HEK293 (cell line): Measurements from ENCODE around the gene RANBP10.
A peak's percentile ranks its signal among the peaks of the same experiment; 100 is the strongest.

Source experiments
- CTCF ChIA-PET: fragments of 350-600 bp; formaldehyde crosslinking; extraction: SDS; loops from one replicate; lab custom pipeline; 2021; ENCODE audit warnings: antibody characterized with exemption; lab: Yijun Ruan, JAX
- POLR2A ChIA-PET: fragments of 300-600 bp; formaldehyde crosslinking; extraction: SDS; loops from one replicate; lab custom pipeline; 2020; ENCODE audit warnings: antibody characterized with exemption, inconsistent platforms; lab: Yijun Ruan, JAX
- H3K27ac ChIP-seq: fragments of 200-500 bp; sonication (Bioruptor generic); 2 replicates; pipeline ENCODE4 v1.5.1; 2014; ENCODE audit warnings: low read depth, low read length, control low read depth, inconsistent platforms; ENCODE audit errors: extremely low read depth
- H3K36me3 ChIP-seq, 2 experiments: fragments of 200-500 bp in 1 of 2; sonication (Bioruptor generic) in 1 of 2; 1 replicate in 1 of 2; 2 replicates in 1 of 2; pipeline ENCODE4 v1.5.1; 2014 to 2017; ENCODE audit warnings: inconsistent platforms in 2 of 2, low read length in 2 of 2; ENCODE audit not compliant: control insufficient read depth in 2 of 2, insufficient read depth in 1 of 2
- H3K4me1 ChIP-seq: fragments of 200-500 bp; sonication (Bioruptor generic); 2 replicates; pipeline ENCODE4 v1.5.1; 2014; ENCODE audit warnings: mild to moderate bottlenecking, low read length, inconsistent platforms; ENCODE audit not compliant: control insufficient read depth, insufficient read depth
- H3K4me3 ChIP-seq: 2 replicates; pipeline ENCODE4 v1.5.1; 2011; ENCODE audit warnings: low read depth, mild to moderate bottlenecking, control low read depth, low read length, moderate library complexity
- H3K9me3 ChIP-seq: fragments of 200-500 bp; sonication (Bioruptor generic); 2 replicates; pipeline ENCODE4 v1.5.1; 2014; ENCODE audit warnings: low read depth, low read length, inconsistent platforms; ENCODE audit not compliant: control insufficient read depth, insufficient read depth
- IKZF3 ChIP-seq: fragments of 450-650 bp; IDR thresholded peaks from 2 replicates; pipeline ENCODE4 v1.5.0; 2018; ENCODE audit warnings: missing biosample characterization, mild to moderate bottlenecking, missing genetic modification characterization, moderate library complexity
- KLF16 ChIP-seq: fragments of 450-650 bp; formaldehyde crosslinking; IDR thresholded peaks from 2 replicates; pipeline ENCODE4 v1.5.1; 2017; ENCODE audit warnings: missing biosample characterization, missing genetic modification characterization
- KLF8 ChIP-seq: fragments of 450-650 bp; formaldehyde crosslinking; IDR thresholded peaks from 2 replicates; pipeline ENCODE4 v1.5.1; 2016; ENCODE audit warnings: missing biosample characterization, missing genetic modification characterization
- PRDM10 ChIP-seq: fragments of 450-650 bp; formaldehyde crosslinking; IDR thresholded peaks from 2 replicates; pipeline ENCODE4 v1.5.1; 2016; ENCODE audit warnings: missing biosample characterization, missing genetic modification characterization
- RBAK ChIP-seq: fragments of 450-650 bp; formaldehyde crosslinking; IDR thresholded peaks from 2 replicates; pipeline ENCODE4 v1.5.1; 2016; ENCODE audit warnings: missing biosample characterization, missing genetic modification characterization
- ZBTB8A ChIP-seq: fragments of 450-650 bp; formaldehyde crosslinking; IDR thresholded peaks from 2 replicates; pipeline ENCODE4 v1.5.1; 2016; ENCODE audit warnings: missing biosample characterization, missing genetic modification characterization
- ZFP3 ChIP-seq: fragments of 450-650 bp; formaldehyde crosslinking; IDR thresholded peaks from 2 replicates; pipeline ENCODE4 v1.5.1; 2016; ENCODE audit warnings: low read depth, missing biosample characterization, missing genetic modification characterization
- ZNF138 ChIP-seq: fragments of 450-650 bp; formaldehyde crosslinking; IDR thresholded peaks from 2 replicates; pipeline ENCODE4 v1.5.1; 2016; ENCODE audit warnings: missing biosample characterization, missing genetic modification characterization, borderline replicate concordance
- ZNF140 ChIP-seq: fragments of 450-650 bp; formaldehyde crosslinking; IDR thresholded peaks from 2 replicates; pipeline ENCODE4 v1.5.1; 2016; ENCODE audit warnings: missing biosample characterization, missing genetic modification characterization
- ZNF302 ChIP-seq: fragments of 450-650 bp; formaldehyde crosslinking; IDR thresholded peaks from 2 replicates; pipeline ENCODE4 v1.5.1; 2016; ENCODE audit warnings: missing biosample characterization, missing genetic modification characterization, low read depth
- ZNF350 ChIP-seq: fragments of 450-650 bp; formaldehyde crosslinking; IDR thresholded peaks from 2 replicates; pipeline ENCODE4 v1.5.0; 2017; ENCODE audit warnings: missing biosample characterization, mild to moderate bottlenecking, missing genetic modification characterization
- ZNF37A ChIP-seq: fragments of 450-650 bp; IDR thresholded peaks from 2 replicates; pipeline ENCODE4 v1.5.1; 2018; ENCODE audit warnings: missing biosample characterization, missing genetic modification characterization
- ZNF48 ChIP-seq: fragments of 450-650 bp; formaldehyde crosslinking; IDR thresholded peaks from 2 replicates; pipeline ENCODE4 v1.5.1; 2016; ENCODE audit warnings: missing biosample characterization, missing genetic modification characterization
- ZNF561 ChIP-seq: fragments of 450-650 bp; IDR thresholded peaks from 2 replicates; pipeline ENCODE4 v1.5.1; 2018; ENCODE audit warnings: missing biosample characterization, missing genetic modification characterization, borderline replicate concordance
- ZNF626 ChIP-seq: fragments of 450-650 bp; sonication (Bioruptor Pico); formaldehyde crosslinking; IDR thresholded peaks from 2 replicates; pipeline ENCODE4 v1.5.1; 2018; ENCODE audit warnings: missing biosample characterization, missing genetic modification characterization, inconsistent platforms
- ZNF677 ChIP-seq: fragments of 450-650 bp; IDR thresholded peaks from 2 replicates; pipeline ENCODE4 v1.5.0; 2018; ENCODE audit warnings: missing biosample characterization, mild to moderate bottlenecking, missing genetic modification characterization, moderate library complexity
- ZNF776 ChIP-seq: fragments of 450-650 bp; formaldehyde crosslinking; IDR thresholded peaks from 2 replicates; pipeline ENCODE4 v1.5.0; 2017; ENCODE audit warnings: missing biosample characterization, missing genetic modification characterization, borderline replicate concordance
- ZSCAN4 ChIP-seq: fragments of 450-650 bp; formaldehyde crosslinking; IDR thresholded peaks from 2 replicates; pipeline ENCODE4 v1.5.1; 2017; ENCODE audit warnings: missing biosample characterization, missing genetic modification characterization
- ZSCAN5A ChIP-seq: fragments of 450-650 bp; formaldehyde crosslinking; IDR thresholded peaks from 2 replicates; pipeline ENCODE4 v1.5.1; 2016; ENCODE audit warnings: missing biosample characterization, missing genetic modification characterization

Gene RANBP10

DNA sequence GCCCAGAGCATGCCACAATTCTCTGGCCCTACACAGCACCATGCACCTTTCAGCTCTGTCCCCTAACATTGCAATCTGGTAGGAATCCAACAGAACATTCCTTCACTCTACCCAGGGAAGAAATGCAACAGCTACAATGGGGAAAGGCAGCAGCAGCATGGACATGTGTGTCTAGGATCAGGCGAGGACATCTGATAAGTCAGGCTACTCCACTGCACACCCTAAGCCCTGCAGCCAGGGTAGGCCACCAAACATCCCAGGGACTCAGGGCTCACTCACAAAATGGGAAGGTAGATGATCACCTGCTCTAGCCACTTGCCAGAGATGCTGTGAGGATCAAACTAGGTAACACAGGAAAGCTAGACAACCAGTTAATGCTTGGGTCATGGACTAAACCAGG is 5.1 kb downstream of the RANBP10 start:
- no peak overlapping the region for H3K4me3 ChIP-seq
- H3K4me1 ChIP-seq = peaks cover 5% of the 10 kb centered on the region
- POLR2A ChIA-PET = interaction anchor here (1.5 kb wide), 1 partner anchor 82 kb away, joined by 5 read pairs; the partner anchor contains the start of gene GFOD2
- H3K9me3 ChIP-seq = no peaks in the 10 kb centered on the region
- no peak overlapping the region for H3K27ac ChIP-seq
- H3K36me3 ChIP-seq = peaks cover 0 to 51% of the 10 kb centered on the region in 2 experiments; a peak in 2 of 3 replicates
- TF ChIP-seq ZNF138 (tag by site-specific recombination) (no peak), ZNF677 (tag by site-specific recombination) (no peak), ZNF37A (tag by site-specific recombination) (no peak), ZFP3 (tag by site-specific recombination) (no peak), ZNF776 (no peak), RBAK (tag by site-specific recombination) (no peak)
- TF ChIP-seq, all 188 proteins: peak for 0
- CTCF ChIA-PET = interaction anchor here (0.9 to 1.2 kb wide), 3 partner anchors 13 to 128 kb away, joined by 3 to 4 read pairs (median 3); no protein-coding TSS in a partner anchor

GRCh38 chr16:67800338-67800926 is 5.9 kb downstream of the RANBP10 start:
- H3K36me3 ChIP-seq = peaks cover 0 to 51% of the 10 kb centered on the region in 2 experiments; a peak in 2 of 3 replicates

DNA sequence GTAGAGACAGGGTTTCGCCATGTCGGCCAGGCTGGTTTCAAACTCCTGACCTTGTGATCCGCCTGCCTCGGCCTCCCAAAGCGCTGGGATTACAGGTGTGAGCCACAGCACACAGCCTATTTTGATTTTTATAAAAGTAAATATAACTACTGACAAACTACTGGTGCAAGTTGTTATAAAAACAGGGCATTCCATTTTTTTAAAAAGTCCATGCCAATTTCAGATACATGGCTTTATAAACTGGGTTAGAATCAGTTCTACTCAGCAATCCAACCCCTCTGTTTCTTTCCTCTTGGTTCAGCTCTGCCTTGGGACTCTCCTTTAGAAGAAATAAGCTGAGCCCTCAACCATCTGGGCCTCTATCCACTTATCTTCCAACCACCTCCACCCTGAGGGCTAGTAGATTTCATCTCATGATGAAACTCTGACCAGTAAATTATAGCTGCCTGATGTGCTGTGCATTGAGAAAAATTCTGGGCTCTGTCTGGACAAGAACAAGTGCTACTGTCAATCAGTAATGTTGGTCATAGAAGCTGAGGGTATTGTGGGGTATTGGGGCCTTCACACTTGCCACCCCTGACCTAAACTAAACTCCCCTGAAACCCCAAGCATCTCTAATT is 10.2 kb downstream of the RANBP10 start:
- H3K4me3 ChIP-seq = no peak overlapping the region
- H3K27ac ChIP-seq = 0 out of 2 replicates have a peak overlapping the region, but pooled peaks have one; percentile 24
- CTCF ChIA-PET = interaction anchor here (0.5 to 1.0 kb wide), 2 partner anchors 8 to 20 kb away, joined by 3 to 4 read pairs; no protein-coding TSS in a partner anchor
- no peaks in the 10 kb centered on the region for H3K9me3 ChIP-seq
- POLR2A ChIA-PET = interaction anchor here (0.8 kb wide), 2 partner anchors 8 to 10 kb away, joined by 3 read pairs; partner anchors contain the start of genes RANBP10 and TSNAXIP1
- H3K4me1 ChIP-seq = no peaks in the 10 kb centered on the region
- H3K36me3 ChIP-seq = peaks cover 0 to 23% of the 10 kb centered on the region in 2 experiments; a peak in 2 of 3 replicates
- TF ChIP-seq PRDM10 (peak; percentile 83), ZNF561 (tag by site-specific recombination) (0 out of 2 replicates have a peak, but pooled peaks have one; percentile 20), ZNF776 (no peak), KLF16 (tag by site-specific recombination) (no peak), KLF8 (tag by site-specific recombination) (no peak), ZNF626 (no peak)
- TF ChIP-seq, all 188 proteins: peak for 2

More at GRCh38 chr16:67800338-67800926, 5.9 kb downstream of the RANBP10 start:
- H3K9me3 ChIP-seq = no peaks in the 10 kb centered on the region
- peaks cover 4% of the 10 kb centered on the region for H3K4me1 ChIP-seq
- no peak overlapping the region for H3K4me3 ChIP-seq
- CTCF ChIA-PET = interaction anchor here (0.5 to 1.2 kb wide), 6 partner anchors 14 to 473 kb away, joined by 3 to 5 read pairs (median 4); no protein-coding TSS in a partner anchor
- H3K27ac ChIP-seq = no peak overlapping the region
- POLR2A ChIA-PET = interaction anchor here (1.5 kb wide), 1 partner anchor 82 kb away, joined by 5 read pairs; the partner anchor contains the start of gene GFOD2
- no peak for TF ChIP-seq ZNF350
- no peak for TF ChIP-seq IKZF3
- TF ChIP-seq ZBTB8A = no peak
- no peak for TF ChIP-seq ZNF302 (tag by site-specific recombination)
- no peak for TF ChIP-seq ZSCAN5A (tag by site-specific recombination)
- no peak for TF ChIP-seq ZNF48 (tag by site-specific recombination)
- TF ChIP-seq ZSCAN4 = no peak
- no peak for TF ChIP-seq ZNF140 (tag by site-specific recombination)
